Esophagus muscularis mucosa (tissue), 4 donors: ENCODE results near the gene ST8SIA3. TPM values are rescaled to one million over a fixed set of nuclear protein-coding genes. Genes with fewer than 3 reads are reported as not detected.

Experiments
- DNase-seq: peaks from one replicate; pipeline ENCODE4 v3.0.0-alpha.2; 2017; ENCODE audit errors: extremely low spot score
- H3K27ac ChIP-seq, 4 donors: fragments of 200-600 bp; sonication (generic); replicated peaks in 1 of 4; 1 replicate in 3 of 4; 2 replicates in 1 of 4; pipeline ENCODE4 v1.5.1; 2016 to 2019; ENCODE audit warnings: mild to moderate bottlenecking in 1 of 4
- H3K27me3 ChIP-seq, 4 donors: fragments of 200-600 bp; sonication (generic); one replicate each; pipeline versions ENCODE4 v1.5.1 to v1.6.0; 2016 to 2019
- H3K36me3 ChIP-seq, 4 donors: fragments of 200-600 bp; sonication (generic); one replicate each; pipeline ENCODE4 v1.5.1; 2016 to 2019
- H3K4me1 ChIP-seq, 4 donors: fragments of 200-600 bp; sonication (generic); one replicate each; pipeline ENCODE4 v1.5.1; 2016 to 2019
- H3K4me3 ChIP-seq, 4 donors: fragments of 200-600 bp; sonication (generic); 1 replicate in 2 of 4; 2 replicates in 2 of 4; pipeline ENCODE4 v1.5.1; 2016 to 2019; ENCODE audit warnings: mild to moderate bottlenecking in 4 of 4, moderate library complexity in 1 of 4
- H3K9me3 ChIP-seq, 4 donors: fragments of 200-600 bp; sonication (generic); 1 replicate in 3 of 4; 2 replicates in 1 of 4; pipeline ENCODE4 v1.5.1; 2016 to 2019
- EP300 ChIP-seq: sonication (generic); formaldehyde crosslinking; IDR thresholded peaks from one replicate; pipeline ENCODE4 v1.6.1; 2017; ENCODE audit warnings: antibody characterized with exemption
- POLR2A ChIP-seq: fragments of 450-650 bp; IDR thresholded peaks from one replicate; pipeline ENCODE4 v1.6.1; 2017; ENCODE audit warnings: antibody characterized with exemption, moderate library complexity, mild to moderate bottlenecking, low read depth
- POLR2AphosphoS5 ChIP-seq, 2 donors: sonication (generic); formaldehyde crosslinking; IDR thresholded peaks; one replicate each; pipeline ENCODE4 v1.6.1; 2017; ENCODE audit warnings: antibody characterized with exemption in 2 of 2
- WGBS: methylation state at CpG from one replicate; pipeline ENCODE4 v1.1.5; 2018; 5-methylcytosine and 5-hydroxymethylcytosine counted together
- intact Hi-C: fragments of 100-400 bp; cut with DNase I; formaldehyde crosslinking; loops from one replicate; pipeline ENCODE4 v1.15.1; 2023
- total RNA-seq, 4 donors: library from RNA; depleted of rRNA; stranded (reverse); fragments of >200 nt; gene quantifications; one replicate each; pipeline versions ENCODE4 v1.1.0 to v1.2.1, GENCODE V29; 2016
- TF ChIP-seq, protein P1 (sequence below), 3 experiments: fragments of 200-600 bp in 2 of 3; fragments of 450-650 bp in 1 of 3; sonication (generic) in 2 of 3; IDR thresholded peaks; one replicate each; pipeline ENCODE4 v1.5.1; 2017 to 2019; ENCODE audit warnings: antibody characterized with exemption in 3 of 3, mild to moderate bottlenecking in 2 of 3, moderate library complexity in 1 of 3

The ST8SIA3 gene
- total RNA-seq, 4 donors from 2014 or later = under 0.01 to 0.17 (median 0.06) TPM; not detected in 1

DNA sequence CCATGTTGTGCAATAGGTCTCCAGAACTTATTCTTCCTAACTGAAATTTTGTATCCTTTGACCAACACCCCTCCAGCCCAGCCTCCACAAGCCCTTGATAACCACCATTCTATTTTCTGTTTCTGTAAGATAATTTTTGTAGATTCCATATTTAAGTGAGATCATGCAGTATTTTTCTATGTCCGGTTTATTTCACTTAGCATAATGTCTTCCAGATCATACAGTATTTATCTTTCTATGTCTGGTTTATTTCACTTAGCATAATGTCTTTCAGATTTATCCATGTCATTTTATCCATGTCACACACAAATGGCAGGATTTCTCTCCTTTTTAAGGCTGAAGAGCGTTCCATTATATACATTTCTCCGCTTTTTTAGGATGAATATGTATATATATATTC lies 58.4 kb downstream of the ST8SIA3 start:
- Histone ChIP-seq H3K4me1 (no peaks in the 10 kb centered on the region), H3K27ac (no peak overlapping the region), H3K27me3 (peaks cover 0 to 16% (median 0%) of the 10 kb centered on the region in 4 donors), H3K9me3 (peaks cover 0 to 10% (median 0%) of the 10 kb centered on the region in 4 donors), H3K4me3 (no peak overlapping the region), H3K36me3 (no peaks in the 10 kb centered on the region)
- TF ChIP-seq EP300 (no peak), POLR2A (no peak), POLR2AphosphoS5 (IDR thresholded peaks at IDR 0.05) (no peak)
- TF ChIP-seq, protein P1, sequence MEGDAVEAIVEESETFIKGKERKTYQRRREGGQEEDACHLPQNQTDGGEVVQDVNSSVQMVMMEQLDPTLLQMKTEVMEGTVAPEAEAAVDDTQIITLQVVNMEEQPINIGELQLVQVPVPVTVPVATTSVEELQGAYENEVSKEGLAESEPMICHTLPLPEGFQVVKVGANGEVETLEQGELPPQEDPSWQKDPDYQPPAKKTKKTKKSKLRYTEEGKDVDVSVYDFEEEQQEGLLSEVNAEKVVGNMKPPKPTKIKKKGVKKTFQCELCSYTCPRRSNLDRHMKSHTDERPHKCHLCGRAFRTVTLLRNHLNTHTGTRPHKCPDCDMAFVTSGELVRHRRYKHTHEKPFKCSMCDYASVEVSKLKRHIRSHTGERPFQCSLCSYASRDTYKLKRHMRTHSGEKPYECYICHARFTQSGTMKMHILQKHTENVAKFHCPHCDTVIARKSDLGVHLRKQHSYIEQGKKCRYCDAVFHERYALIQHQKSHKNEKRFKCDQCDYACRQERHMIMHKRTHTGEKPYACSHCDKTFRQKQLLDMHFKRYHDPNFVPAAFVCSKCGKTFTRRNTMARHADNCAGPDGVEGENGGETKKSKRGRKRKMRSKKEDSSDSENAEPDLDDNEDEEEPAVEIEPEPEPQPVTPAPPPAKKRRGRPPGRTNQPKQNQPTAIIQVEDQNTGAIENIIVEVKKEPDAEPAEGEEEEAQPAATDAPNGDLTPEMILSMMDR (IDR thresholded peaks at IDR 0.05) = no peak
- intact Hi-C loops = no loop called here
- WGBS = 44% methylated on average over 3 of the region's 3 CpGs
- no peak for DNase-seq

DNA sequence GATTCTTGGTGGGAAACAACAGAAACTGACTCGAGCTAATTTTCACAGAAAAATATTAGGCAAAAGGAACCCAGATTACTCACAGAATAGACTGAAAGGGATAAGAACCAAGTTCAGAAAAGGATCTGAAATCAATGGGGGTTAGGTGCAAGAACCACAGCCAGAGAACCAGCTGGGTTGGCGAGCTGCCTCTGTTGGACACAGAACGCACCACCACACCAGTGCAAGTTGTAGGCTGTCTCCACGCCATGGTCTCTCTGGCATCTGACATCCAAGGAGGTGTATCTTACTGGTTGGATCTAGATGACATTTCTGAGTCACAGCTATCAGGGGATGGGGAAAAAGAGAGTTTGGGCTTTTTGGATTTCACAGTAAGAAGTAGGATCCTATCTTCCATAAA lies 64.2 kb downstream of the ST8SIA3 start:
- Histone ChIP-seq H3K9me3 (peaks cover 0 to 9% (median 7%) of the 10 kb centered on the region in 4 donors), H3K27ac (no peak overlapping the region), H3K4me3 (no peak overlapping the region), H3K27me3 (peaks cover 0 to 22% (median 0%) of the 10 kb centered on the region in 4 donors), H3K4me1 (no peaks in the 10 kb centered on the region), H3K36me3 (no peaks in the 10 kb centered on the region)
- TF ChIP-seq, protein P1 (IDR thresholded peaks at IDR 0.05) = no peak
- TF ChIP-seq EP300 (no peak), POLR2AphosphoS5 (IDR thresholded peaks at IDR 0.05) (no peak), POLR2A (no peak)
- intact Hi-C loops = no loop called here
- DNase-seq = no peak
- WGBS = 80% methylated on average over 4 of the region's 4 CpGs

Other genes with a start within 250 kb of the ST8SIA3 start
- not detected for gene BOD1L2, start 205.5 kb upstream of the ST8SIA3 start, total RNA-seq
- under 1 TPM in 3 of 4 donors, not detected in 1; under 0.01 to 0.06 (median under 0.01) TPM for gene ONECUT2, start 82.8 kb downstream of the ST8SIA3 start, total RNA-seq
- gene FECH, start 234.1 kb downstream of the ST8SIA3 start, total RNA-seq = 10 to 100 TPM; 24.1 to 37.2 (median 29.2) TPM